HEK293 (cell line): ENCODE data around the gene ADPRH.

Source experiments
- CTCF ChIA-PET: fragments of 350-600 bp; formaldehyde crosslinking; extraction: SDS; loops from one replicate; lab custom pipeline; 2021; ENCODE audit warnings: antibody characterized with exemption; lab: Yijun Ruan, JAX
- POLR2A ChIA-PET: fragments of 300-600 bp; formaldehyde crosslinking; extraction: SDS; loops from one replicate; lab custom pipeline; 2020; ENCODE audit warnings: antibody characterized with exemption, inconsistent platforms; lab: Yijun Ruan, JAX
- H3K27ac ChIP-seq: fragments of 200-500 bp; sonication (Bioruptor generic); 2 replicates; pipeline ENCODE4 v1.5.1; 2014; ENCODE audit warnings: low read depth, low read length, control low read depth, inconsistent platforms; ENCODE audit errors: extremely low read depth
- H3K36me3 ChIP-seq, 2 experiments: fragments of 200-500 bp in 1 of 2; sonication (Bioruptor generic) in 1 of 2; 1 replicate in 1 of 2; 2 replicates in 1 of 2; pipeline ENCODE4 v1.5.1; 2014 to 2017; ENCODE audit warnings: inconsistent platforms in 2 of 2, low read length in 2 of 2; ENCODE audit not compliant: control insufficient read depth in 2 of 2, insufficient read depth in 1 of 2
- H3K4me1 ChIP-seq: fragments of 200-500 bp; sonication (Bioruptor generic); 2 replicates; pipeline ENCODE4 v1.5.1; 2014; ENCODE audit warnings: mild to moderate bottlenecking, low read length, inconsistent platforms; ENCODE audit not compliant: control insufficient read depth, insufficient read depth
- H3K4me3 ChIP-seq: 2 replicates; pipeline ENCODE4 v1.5.1; 2011; ENCODE audit warnings: low read depth, mild to moderate bottlenecking, control low read depth, low read length, moderate library complexity
- H3K9me3 ChIP-seq: fragments of 200-500 bp; sonication (Bioruptor generic); 2 replicates; pipeline ENCODE4 v1.5.1; 2014; ENCODE audit warnings: low read depth, low read length, inconsistent platforms; ENCODE audit not compliant: control insufficient read depth, insufficient read depth
- GLI4 ChIP-seq: fragments of 450-650 bp; formaldehyde crosslinking; IDR thresholded peaks from 2 replicates; pipeline ENCODE4 v1.5.1; 2016; ENCODE audit warnings: missing biosample characterization, missing genetic modification characterization
- PRDM1 ChIP-seq: fragments of 450-650 bp; formaldehyde crosslinking; IDR thresholded peaks from 2 replicates; pipeline ENCODE4; 2016; ENCODE audit warnings: missing biosample characterization, missing genetic modification characterization
- RBAK ChIP-seq: fragments of 450-650 bp; formaldehyde crosslinking; IDR thresholded peaks from 2 replicates; pipeline ENCODE4 v1.5.1; 2016; ENCODE audit warnings: missing biosample characterization, missing genetic modification characterization
- REPIN1 ChIP-seq: fragments of 450-650 bp; formaldehyde crosslinking; IDR thresholded peaks from 2 replicates; pipeline ENCODE4 v1.5.1; 2017; ENCODE audit warnings: missing biosample characterization, missing genetic modification characterization, low read depth
- SALL2 ChIP-seq: fragments of 450-650 bp; formaldehyde crosslinking; IDR thresholded peaks from 2 replicates; pipeline ENCODE4 v1.5.0; 2017; ENCODE audit warnings: missing biosample characterization, mild to moderate bottlenecking, missing genetic modification characterization, borderline replicate concordance
- SP2 ChIP-seq: fragments of 450-650 bp; formaldehyde crosslinking; IDR thresholded peaks from 2 replicates; pipeline ENCODE4 v1.5.1; 2016; ENCODE audit warnings: missing biosample characterization, missing genetic modification characterization
- SP3 ChIP-seq: fragments of 450-650 bp; formaldehyde crosslinking; IDR thresholded peaks from 2 replicates; pipeline ENCODE4 v1.5.1; 2016; ENCODE audit warnings: missing biosample characterization, missing genetic modification characterization
- WT1 ChIP-seq: fragments of 450-650 bp; formaldehyde crosslinking; IDR thresholded peaks from 2 replicates; pipeline ENCODE4 v1.5.1; 2016; ENCODE audit warnings: missing biosample characterization, missing genetic modification characterization
- ZBTB48 ChIP-seq: fragments of 450-650 bp; formaldehyde crosslinking; IDR thresholded peaks from 2 replicates; pipeline ENCODE4 v1.5.1; 2016; ENCODE audit warnings: missing biosample characterization, missing genetic modification characterization
- ZFHX2 ChIP-seq: fragments of 450-650 bp; formaldehyde crosslinking; conservative IDR thresholded peaks from 2 replicates; pipeline ENCODE4 v1.5.1; 2016; ENCODE audit warnings: missing biosample characterization, missing genetic modification characterization
- ZFP37 ChIP-seq: fragments of 450-650 bp; formaldehyde crosslinking; IDR thresholded peaks from 2 replicates; pipeline ENCODE4 v1.5.1; 2016; ENCODE audit warnings: missing biosample characterization, missing genetic modification characterization
- ZIC2 ChIP-seq: fragments of 450-650 bp; formaldehyde crosslinking; IDR thresholded peaks from 2 replicates; pipeline ENCODE4 v1.5.1; 2016; ENCODE audit warnings: missing biosample characterization, missing genetic modification characterization
- ZNF121 ChIP-seq: fragments of 450-650 bp; formaldehyde crosslinking; IDR thresholded peaks from 2 replicates; pipeline ENCODE4 v1.5.1; 2016; ENCODE audit warnings: missing biosample characterization, missing genetic modification characterization
- ZNF184 ChIP-seq: fragments of 450-650 bp; IDR thresholded peaks from 2 replicates; pipeline ENCODE4 v1.5.1; 2018; ENCODE audit warnings: missing biosample characterization, mild to moderate bottlenecking, missing genetic modification characterization
- ZNF23 ChIP-seq: fragments of 450-650 bp; formaldehyde crosslinking; IDR thresholded peaks from 2 replicates; pipeline ENCODE4 v1.5.1; 2016; ENCODE audit warnings: missing biosample characterization, missing genetic modification characterization, borderline replicate concordance
- ZNF274 ChIP-seq, 2 experiments: fragments of 200-500 bp in 1 of 2; fragments of 450-650 bp in 1 of 2; sonication (Bioruptor generic) in 1 of 2; formaldehyde crosslinking in 1 of 2; IDR thresholded peaks; 2 replicates each; pipeline versions ENCODE4 v1.5.1 to v1.6.1; 2014 to 2016; ENCODE audit warnings: borderline replicate concordance in 1 of 2, inconsistent platforms in 1 of 2, low read length in 1 of 2, missing biosample characterization in 1 of 2, missing genetic modification characterization in 1 of 2
- ZNF362 ChIP-seq: fragments of 450-650 bp; formaldehyde crosslinking; IDR thresholded peaks from 2 replicates; pipeline ENCODE4 v1.5.1; 2016; ENCODE audit warnings: missing biosample characterization, missing genetic modification characterization
- ZNF366 ChIP-seq: fragments of 450-650 bp; formaldehyde crosslinking; conservative IDR thresholded peaks from 2 replicates; pipeline ENCODE4 v1.5.1; 2016; ENCODE audit warnings: missing biosample characterization, missing genetic modification characterization
- ZNF433 ChIP-seq: fragments of 450-650 bp; formaldehyde crosslinking; IDR thresholded peaks from 2 replicates; pipeline ENCODE4 v1.5.1; 2016; ENCODE audit warnings: missing biosample characterization, missing genetic modification characterization, low read depth
- ZNF555 ChIP-seq: fragments of 450-650 bp; formaldehyde crosslinking; conservative IDR thresholded peaks from 2 replicates; pipeline ENCODE4 v1.5.1; 2017; ENCODE audit warnings: missing biosample characterization, mild to moderate bottlenecking, missing genetic modification characterization, inconsistent platforms
- ZNF645 ChIP-seq: fragments of 450-650 bp; formaldehyde crosslinking; IDR thresholded peaks from 2 replicates; pipeline ENCODE4; 2016; ENCODE audit warnings: missing biosample characterization, missing genetic modification characterization
- ZNF837 ChIP-seq: fragments of 450-650 bp; formaldehyde crosslinking; IDR thresholded peaks from 2 replicates; pipeline ENCODE4 v1.5.1; 2016; ENCODE audit warnings: missing biosample characterization, missing genetic modification characterization
- ZSCAN16 ChIP-seq: fragments of 450-650 bp; formaldehyde crosslinking; IDR thresholded peaks from 2 replicates; pipeline ENCODE4 v1.5.1; 2016; ENCODE audit warnings: missing biosample characterization, missing genetic modification characterization
- TF ChIP-seq, protein P1 (sequence below): fragments of 450-650 bp; IDR thresholded peaks from 2 replicates; pipeline ENCODE4 v1.5.1; 2018; ENCODE audit warnings: missing biosample characterization, missing genetic modification characterization
- TF ChIP-seq, protein P2 (sequence below): fragments of 450-650 bp; formaldehyde crosslinking; IDR thresholded peaks from 2 replicates; pipeline ENCODE4 v1.5.0; 2017; ENCODE audit warnings: missing biosample characterization, missing genetic modification characterization, borderline replicate concordance

Gene ADPRH

GRCh38 chr3:119530456-119530855 lies 48.8 kb upstream of the ADPRH start:
- Histone ChIP-seq H3K9me3 (no peaks in the 10 kb centered on the region), H3K4me3 (no peak overlapping the region), H3K36me3 (peaks cover 0 to 5% of the 10 kb centered on the region in 2 experiments; a peak in 1 of 3 replicates), H3K4me1 (no peaks in the 10 kb centered on the region), H3K27ac (no peak overlapping the region)
- CTCF ChIA-PET: interaction anchor here (0.6 kb wide), 1 partner anchor 11 kb away, joined by 4 read pairs; no protein-coding TSS in a partner anchor
- TF ChIP-seq, protein P1, sequence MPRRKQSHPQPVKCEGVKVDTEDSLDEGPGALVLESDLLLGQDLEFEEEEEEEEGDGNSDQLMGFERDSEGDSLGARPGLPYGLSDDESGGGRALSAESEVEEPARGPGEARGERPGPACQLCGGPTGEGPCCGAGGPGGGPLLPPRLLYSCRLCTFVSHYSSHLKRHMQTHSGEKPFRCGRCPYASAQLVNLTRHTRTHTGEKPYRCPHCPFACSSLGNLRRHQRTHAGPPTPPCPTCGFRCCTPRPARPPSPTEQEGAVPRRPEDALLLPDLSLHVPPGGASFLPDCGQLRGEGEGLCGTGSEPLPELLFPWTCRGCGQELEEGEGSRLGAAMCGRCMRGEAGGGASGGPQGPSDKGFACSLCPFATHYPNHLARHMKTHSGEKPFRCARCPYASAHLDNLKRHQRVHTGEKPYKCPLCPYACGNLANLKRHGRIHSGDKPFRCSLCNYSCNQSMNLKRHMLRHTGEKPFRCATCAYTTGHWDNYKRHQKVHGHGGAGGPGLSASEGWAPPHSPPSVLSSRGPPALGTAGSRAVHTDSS (tag by site-specific recombination): no peak
- TF ChIP-seq PRDM1 (tag by site-specific recombination) (no peak), ZIC2 (tag by site-specific recombination) (no peak)
- POLR2A ChIA-PET: no interaction called here

DNA sequence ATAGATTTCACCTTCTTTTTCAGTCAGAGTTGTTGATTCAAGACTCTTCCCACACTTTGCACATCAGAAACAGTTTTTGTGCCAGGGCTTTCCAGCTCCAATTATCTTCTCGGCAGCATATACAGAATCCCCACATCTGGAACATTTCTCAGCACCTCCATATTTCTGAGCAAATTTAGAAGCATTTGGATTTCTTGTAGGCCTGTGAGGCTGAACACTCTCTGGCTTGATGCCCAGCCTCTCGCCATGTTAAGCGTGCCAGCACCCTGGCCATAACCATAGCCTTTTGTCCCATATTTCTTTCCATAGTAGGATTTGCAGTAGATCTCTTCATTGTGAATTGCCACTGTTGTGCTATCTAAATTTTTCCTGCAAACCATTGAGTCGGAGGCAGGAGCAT lies 48.1 kb upstream of the ADPRH start:
- H3K9me3 ChIP-seq: no peaks in the 10 kb centered on the region
- ChIA-PET POLR2A (no interaction called here), CTCF (no interaction called here)
- no peak overlapping the region for H3K4me3 ChIP-seq
- H3K4me1 ChIP-seq: no peaks in the 10 kb centered on the region
- H3K27ac ChIP-seq: no peak overlapping the region
- H3K36me3 ChIP-seq: peaks cover 0 to 1% of the 10 kb centered on the region in 2 experiments; a peak in 1 of 3 replicates
- TF ChIP-seq RBAK (tag by site-specific recombination): no peak
- TF ChIP-seq ZSCAN16 (tag by site-specific recombination): no peak
- TF ChIP-seq ZFP37 (tag by site-specific recombination): no peak
- TF ChIP-seq SP2 (tag by site-specific recombination): no peak
- TF ChIP-seq ZNF555 (tag by site-specific recombination): no peak
- TF ChIP-seq ZNF184 (tag by site-specific recombination): no peak
- TF ChIP-seq, protein P1 (tag by site-specific recombination): no peak
- no peak for TF ChIP-seq ZNF433 (tag by site-specific recombination)
- TF ChIP-seq ZNF121 (tag by site-specific recombination): no peak
- TF ChIP-seq ZNF23 (tag by site-specific recombination): no peak
- TF ChIP-seq WT1 (tag by site-specific recombination): no peak
- no peak for TF ChIP-seq REPIN1 (tag by site-specific recombination)
- TF ChIP-seq ZNF645: no peak
- no peak for TF ChIP-seq GLI4 (tag by site-specific recombination)
- TF ChIP-seq SP3 (tag by site-specific recombination): no peak

GRCh38 chr3:119534296-119534695 lies 45.0 kb upstream of the ADPRH start:
- no peaks in the 10 kb centered on the region for H3K4me1 ChIP-seq
- no peak overlapping the region for H3K4me3 ChIP-seq
- CTCF ChIA-PET: no interaction called here
- no peaks in the 10 kb centered on the region for H3K36me3 ChIP-seq
- POLR2A ChIA-PET: interaction anchor here (0.7 kb wide), 1 partner anchor 36 kb away, joined by 3 read pairs; no protein-coding TSS in a partner anchor
- no peaks in the 10 kb centered on the region for H3K9me3 ChIP-seq
- no peak overlapping the region for H3K27ac ChIP-seq
- TF ChIP-seq ZFHX2 (tag by site-specific recombination) (no peak), ZNF362 (tag by site-specific recombination) (no peak), ZNF274 (IDR thresholded peaks at IDR 0.05; ENCODE audit: low read length) (no peak), ZNF274 (tag by site-specific recombination; IDR thresholded peaks at IDR 0.05; ENCODE audit: borderline replicate concordance) (no peak), SALL2 (tag by site-specific recombination) (no peak), ZNF837 (tag by site-specific recombination) (no peak), ZBTB48 (no peak), ZNF366 (no peak)
- TF ChIP-seq, protein P2, sequence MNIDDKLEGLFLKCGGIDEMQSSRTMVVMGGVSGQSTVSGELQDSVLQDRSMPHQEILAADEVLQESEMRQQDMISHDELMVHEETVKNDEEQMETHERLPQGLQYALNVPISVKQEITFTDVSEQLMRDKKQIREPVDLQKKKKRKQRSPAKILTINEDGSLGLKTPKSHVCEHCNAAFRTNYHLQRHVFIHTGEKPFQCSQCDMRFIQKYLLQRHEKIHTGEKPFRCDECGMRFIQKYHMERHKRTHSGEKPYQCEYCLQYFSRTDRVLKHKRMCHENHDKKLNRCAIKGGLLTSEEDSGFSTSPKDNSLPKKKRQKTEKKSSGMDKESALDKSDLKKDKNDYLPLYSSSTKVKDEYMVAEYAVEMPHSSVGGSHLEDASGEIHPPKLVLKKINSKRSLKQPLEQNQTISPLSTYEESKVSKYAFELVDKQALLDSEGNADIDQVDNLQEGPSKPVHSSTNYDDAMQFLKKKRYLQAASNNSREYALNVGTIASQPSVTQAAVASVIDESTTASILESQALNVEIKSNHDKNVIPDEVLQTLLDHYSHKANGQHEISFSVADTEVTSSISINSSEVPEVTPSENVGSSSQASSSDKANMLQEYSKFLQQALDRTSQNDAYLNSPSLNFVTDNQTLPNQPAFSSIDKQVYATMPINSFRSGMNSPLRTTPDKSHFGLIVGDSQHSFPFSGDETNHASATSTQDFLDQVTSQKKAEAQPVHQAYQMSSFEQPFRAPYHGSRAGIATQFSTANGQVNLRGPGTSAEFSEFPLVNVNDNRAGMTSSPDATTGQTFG (tag by site-specific recombination): no peak
